HPDE6-E6E7 (cell line): ENCODE data around the gene ADAMTS4.
A peak's percentile ranks its signal among the peaks of the same experiment; 100 is the strongest.

ENCODE experiments used
- DNase-seq: peaks from one replicate; pipeline ENCODE4 v3.0.0; 2011; ENCODE audit warnings: missing footprints; ENCODE audit errors: extremely low spot score

The ADAMTS4 gene

DNA sequence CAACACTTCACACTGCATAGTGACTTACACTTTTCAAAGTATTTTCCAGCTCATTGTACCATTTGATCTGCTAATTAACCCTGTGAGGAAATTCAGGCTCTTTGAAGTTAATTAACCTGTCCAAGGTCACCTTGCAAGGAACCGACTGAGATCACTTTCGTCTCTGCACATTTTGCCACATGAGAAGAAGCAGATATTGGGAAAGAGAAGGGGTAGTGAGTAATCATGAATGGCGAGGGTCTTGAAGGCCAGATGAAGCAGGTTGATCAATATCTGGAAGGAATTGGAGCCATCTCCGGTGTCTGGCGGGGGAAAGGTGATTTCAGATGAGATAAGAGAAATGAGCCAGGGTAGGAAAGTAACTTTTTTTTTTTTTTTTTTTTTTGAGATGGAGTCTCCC, 21.1 kb upstream of the ADAMTS4 start:
- no peak for DNase-seq

DNA sequence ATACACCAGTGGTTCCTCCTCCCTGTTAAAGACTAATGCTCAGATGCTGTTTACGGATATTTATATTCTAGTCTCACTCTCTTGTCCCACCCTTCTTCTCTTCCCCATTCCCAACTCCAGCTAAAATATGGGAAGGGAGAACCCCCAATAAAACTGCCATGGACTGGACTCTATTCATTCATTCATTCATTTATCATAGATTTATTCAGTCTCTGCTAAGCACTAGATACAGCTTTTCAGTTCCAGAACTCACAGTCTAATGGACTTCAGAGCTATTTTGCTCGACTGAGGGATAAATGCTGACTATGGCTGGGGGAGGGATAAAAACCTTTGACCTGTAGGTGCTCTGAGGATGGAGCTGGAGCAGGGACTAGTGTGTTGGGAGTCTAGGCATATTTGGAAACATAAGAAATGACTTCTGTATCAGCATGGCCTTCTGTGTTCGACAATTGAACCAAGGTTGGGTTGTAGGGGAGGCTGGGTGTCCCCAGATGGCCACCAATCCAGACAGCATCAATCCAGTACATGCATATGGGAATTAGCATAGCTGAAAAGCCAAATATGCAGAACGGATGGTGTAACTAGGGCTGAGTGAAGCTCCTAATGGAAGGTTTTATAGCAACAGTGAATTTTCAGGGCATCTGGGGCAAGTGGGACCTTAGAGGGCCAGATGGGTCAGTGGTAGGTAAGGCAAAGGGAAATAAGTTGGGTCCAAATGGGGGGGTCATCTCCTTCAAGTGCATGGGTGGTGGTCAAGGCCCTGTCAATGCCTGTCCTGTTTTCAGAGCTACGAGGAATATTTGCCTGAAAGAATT, 20.4 kb upstream of the ADAMTS4 start:
- no peak for DNase-seq

DNA sequence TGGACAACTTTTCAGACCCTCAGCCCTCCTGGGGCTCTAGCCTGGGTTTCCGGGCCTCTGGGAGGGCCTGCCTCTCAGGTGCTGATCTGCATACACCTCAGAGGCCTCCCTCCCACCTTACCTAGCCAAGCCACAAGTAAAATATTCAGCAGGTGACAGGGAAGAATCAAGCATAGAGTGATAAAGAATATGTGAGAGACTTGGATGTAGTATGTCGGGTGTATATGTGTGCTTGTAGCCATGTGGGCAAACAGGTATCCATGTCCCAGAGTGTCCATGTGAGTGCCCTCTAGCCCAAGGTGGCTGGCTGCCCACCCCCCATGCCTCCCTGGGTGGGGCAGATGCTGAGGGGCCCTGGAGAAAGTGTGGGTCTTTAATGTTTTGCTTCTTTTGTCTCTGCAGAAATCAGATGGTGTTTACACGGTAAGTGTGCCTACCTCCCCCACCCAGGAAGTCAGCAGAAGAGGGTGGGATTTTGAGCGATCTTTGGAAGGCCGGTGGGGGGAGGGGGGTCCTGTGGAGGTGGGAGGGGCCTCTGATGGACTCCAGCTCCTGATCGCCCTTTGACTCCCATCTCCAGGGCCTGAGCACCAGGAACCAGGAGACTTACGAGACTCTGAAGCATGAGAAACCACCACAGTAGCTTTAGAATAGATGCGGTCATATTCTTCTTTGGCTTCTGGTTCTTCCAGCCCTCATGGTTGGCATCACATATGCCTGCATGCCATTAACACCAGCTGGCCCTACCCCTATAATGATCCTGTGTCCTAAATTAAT, 19.6 kb upstream of the ADAMTS4 start:
- no peak for DNase-seq

DNA sequence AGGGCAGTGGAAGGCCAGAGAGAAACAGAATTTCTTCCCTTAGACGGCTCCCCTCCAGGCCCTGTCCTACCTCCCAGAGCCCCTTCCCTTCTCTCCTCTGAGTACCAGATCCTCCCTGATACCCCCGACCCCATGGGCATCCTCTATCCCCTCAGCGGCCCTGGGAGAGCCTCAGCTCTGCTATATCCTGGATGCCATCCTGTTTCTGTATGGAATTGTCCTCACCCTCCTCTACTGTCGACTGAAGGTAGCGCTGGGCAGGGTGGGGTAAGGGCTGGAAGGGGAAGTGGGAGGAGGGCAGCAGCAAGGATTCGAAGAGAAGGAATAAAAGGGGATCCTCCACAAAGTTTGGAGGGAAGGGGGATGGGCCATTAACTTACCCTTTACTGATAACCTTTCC, 19.0 kb upstream of the ADAMTS4 start:
- no peak for DNase-seq

DNA sequence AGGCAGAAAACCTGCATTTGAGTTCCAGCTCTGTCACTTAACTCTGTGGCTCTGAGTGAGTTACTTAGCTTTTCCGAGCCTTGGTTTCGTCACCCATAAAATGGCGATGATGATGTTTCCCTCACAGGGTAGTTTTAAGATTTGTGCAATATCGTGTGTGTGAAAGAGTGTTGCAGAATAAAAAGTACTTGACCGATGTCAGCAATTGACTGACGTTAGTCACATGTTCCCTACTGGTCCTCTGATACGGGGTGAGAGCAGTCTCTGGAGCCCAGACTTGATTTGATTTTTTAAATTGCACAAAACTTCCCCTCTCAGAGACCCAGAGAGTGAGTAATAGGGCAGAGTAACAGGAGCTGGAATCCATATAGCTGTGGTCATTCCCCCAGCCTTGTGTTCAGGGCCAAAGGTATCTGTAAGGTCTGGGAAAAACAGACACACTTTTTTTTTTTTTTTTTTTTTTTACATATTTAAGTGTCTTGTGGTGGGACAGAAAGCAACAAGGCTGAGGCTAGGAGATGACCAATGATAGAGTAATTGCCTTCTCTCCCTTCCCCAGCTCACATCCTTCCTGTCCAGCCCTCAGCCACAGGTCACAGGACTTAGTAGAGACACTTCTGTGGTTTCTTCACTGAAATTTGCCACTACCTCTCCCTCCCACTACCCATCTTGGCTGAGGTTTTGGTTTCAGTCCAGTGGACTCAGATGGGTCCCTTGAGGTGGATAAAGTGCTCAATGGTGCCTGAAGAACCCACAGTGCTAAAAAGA, 18.3 kb upstream of the ADAMTS4 start:
- DNase-seq: no peak

DNA sequence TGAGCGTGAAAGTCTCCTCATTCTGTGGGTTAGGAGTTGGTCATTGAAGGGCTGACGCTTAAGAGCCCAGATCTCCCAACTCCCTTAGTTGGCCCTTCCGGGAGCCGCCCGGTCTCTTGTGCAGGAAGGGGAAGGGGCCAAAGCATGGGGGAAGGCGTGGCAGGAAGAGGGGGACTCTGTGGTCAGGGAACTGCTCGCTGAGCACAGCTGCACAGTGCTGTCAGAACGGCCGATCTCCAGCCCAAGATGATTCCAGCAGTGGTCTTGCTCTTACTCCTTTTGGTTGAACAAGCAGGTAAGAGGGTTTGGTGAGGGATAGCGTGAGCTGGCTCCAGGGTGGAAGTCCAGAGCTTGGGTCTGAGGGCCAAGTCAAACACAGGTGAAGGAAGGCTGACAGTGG, 16.2 kb upstream of the ADAMTS4 start, which contains the start of gene FCER1G:
Gene FCER1G, plus strand, starts transcription at position 220 of the 400 bp plus-strand sequence. Its CDS starts 27 bp downstream, at position 247.
- DNase-seq: no peak

DNA sequence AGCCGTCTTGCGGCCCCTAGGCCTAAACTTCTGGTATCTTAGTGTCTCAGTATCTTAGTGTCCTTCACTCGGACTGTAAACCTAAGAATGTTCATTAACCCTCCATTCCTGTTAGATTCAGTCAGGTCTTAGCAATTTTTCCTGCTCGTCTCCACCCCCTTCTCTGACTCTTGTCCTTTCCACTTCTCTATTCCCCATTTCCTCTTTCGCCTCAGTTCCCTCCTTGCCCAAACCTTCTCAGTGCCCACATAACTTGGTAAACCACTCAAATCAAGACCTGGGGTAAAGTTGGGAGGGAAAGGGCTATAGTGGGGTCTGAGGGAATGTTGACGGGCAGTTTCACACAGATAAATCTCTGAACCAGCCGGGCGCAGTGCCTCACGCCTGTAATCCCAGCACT, 15.5 kb upstream of the ADAMTS4 start:
- no peak for DNase-seq

DNA sequence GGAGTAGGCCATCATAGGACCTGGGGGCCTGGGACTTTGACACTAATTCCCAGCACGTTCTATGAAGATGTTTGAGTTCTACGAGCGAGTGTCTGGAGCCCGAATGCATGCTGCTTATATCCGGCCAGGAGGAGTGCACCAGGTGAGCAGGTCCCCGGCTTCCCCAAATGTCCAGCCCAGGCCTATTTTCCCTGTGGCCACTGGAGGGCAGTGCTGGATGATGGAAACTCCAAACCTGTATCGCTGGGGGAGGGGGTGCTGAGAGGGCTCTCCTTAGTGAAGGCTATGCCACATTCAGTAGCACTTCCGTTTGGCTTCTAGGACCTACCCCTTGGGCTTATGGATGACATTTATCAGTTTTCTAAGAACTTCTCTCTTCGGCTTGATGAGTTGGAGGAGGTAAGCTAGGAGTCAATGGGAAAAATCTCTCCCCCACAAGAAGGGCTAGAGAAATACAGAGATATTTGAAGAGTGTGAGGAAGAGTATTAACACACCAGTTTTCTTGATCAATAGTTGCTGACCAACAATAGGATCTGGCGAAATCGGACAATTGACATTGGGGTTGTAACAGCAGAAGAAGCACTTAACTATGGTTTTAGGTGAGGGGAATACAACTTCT, 11.0 kb upstream of the ADAMTS4 start:
- DNase-seq: peak; percentile 89

DNA sequence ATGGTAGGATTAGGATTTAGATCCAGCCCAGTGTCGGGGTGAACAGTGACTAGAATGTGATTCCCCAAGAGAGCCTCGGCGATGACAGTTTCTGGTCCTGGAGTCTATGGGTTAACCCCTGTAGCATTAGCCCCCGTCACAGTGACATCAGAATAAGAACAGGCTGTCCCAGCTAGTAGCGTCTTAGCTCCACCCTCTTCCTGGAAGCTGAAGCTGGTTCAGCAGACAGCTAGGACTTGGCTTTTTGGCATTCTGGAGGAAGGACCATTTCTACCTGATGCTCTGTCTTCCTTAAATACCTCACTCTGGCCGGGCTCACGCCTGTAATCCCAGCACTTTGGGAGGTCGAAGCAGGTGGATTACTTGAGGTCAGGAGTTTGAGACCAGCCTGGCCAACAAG, 8.3 kb upstream of the ADAMTS4 start:
- no peak for DNase-seq

DNA sequence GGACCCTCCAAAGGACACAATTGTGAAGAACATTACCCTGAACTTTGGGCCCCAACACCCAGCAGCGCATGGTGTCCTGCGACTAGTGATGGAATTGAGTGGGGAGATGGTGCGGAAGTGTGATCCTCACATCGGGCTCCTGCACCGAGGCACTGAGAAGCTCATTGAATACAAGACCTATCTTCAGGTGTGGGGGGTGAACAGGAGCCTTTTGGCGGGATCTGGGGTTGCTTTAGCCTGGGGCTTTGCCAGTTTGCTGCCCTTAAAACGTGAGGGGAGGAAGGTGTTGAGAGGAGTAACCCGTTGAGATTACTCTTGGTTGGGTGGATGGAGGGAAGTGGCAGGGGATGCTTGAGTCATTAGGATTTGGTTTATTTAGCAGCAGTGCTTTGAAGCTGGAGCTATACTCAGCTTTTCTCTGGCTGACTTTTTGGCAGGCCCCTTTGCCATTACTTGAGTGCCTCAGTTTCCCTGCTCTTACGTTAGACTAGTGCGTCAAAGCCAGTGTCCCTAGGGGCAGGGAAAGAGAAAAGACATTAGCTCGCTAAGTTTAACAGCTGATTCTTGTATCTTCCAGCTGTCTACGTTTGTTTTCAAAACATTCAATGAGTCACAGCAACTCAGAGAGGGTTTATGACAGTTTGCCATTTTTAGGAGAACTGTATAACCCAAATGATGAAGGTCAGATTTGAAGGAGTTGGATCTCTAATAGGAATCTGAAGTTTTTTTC, 7.7 kb upstream of the ADAMTS4 start:
- DNase-seq: no peak

DNA sequence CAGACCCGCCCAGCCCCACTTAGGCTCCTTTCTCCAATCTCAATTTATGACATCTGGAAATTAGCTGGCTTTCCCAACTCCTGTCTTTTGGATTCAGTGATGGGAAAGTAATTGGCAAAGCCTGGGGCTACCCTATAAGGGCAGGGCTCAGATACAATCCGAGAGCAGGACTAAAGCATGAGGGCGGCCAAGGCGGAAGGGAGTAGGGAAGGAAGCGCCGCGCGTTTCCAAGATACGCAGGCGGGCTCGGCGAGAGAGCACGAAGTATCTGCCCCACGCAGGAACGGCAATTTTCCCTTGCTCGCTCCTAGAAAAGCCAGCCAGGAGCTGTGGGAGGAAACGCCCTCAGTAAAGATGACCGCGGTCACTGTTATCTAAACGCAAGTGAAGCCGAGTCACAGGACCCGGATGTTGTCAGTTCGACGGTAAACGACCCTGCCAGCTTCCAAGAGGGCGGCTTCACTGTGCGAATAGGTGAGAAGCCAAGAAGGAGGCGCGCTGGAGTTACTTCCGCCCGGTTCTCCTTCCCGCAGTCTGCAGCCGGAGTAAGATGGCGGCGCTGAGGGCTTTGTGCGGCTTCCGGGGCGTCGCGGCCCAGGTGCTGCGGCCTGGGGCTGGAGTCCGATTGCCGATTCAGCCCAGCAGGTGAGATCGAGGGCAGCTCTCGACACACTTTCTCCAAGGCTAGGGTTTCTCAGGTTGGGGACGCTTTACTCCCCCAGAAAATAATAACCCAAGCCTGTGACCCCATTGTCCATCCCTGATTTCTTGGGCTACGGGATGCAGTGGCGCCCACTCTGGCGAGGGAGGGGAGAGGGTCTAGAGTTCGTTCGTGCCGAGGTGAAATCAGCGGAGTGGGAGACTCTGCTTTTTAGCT, 3.2 kb upstream of the ADAMTS4 start, which contains the start of gene NDUFS2:
Gene NDUFS2, plus strand, starts transcription at position 532 of the 877 bp plus-strand sequence. Its CDS starts 19 bp downstream, at position 551.
- DNase-seq: peak; percentile 88

DNA sequence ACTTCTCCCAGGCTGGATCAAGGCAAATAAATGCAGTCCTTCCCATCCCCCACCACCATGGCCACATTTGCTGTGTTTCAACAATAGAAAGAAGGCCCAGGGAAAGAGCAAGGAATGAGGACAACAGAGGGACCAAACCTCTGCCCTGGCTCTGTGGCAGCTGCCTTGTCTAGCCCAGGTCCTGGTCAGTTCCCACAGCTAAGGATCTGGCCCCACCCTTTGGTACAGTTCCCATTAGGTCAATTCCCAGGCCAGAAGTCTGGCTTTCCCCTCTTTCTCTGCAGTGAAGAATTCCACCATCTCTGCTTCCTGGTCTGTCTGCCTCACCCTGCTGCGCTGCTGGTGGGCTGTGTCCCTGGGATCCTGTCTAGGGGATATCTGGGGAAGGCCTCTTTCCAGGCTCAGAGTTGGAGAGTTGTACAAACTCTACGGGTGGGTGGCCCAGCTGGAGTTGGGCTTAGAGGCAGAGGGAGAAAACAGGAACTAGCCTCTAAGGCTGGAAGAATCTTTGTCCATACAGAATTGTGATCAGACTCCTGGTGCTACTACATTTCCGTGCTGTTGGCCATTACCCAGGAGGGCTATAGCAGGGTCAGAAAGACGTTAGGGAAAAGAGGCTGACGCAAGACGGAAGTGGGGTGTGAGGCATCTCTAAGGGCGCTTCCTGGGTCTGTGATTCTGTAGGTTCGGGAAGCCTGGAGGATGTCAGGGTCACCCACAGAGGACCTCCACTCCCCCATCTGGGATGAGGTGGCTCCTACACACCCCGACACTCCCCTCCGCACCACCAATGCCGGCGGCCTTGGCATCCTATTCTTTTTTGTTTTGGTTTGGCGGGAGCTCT, 2.4 kb upstream of the ADAMTS4 start:
- DNase-seq: no peak

DNA sequence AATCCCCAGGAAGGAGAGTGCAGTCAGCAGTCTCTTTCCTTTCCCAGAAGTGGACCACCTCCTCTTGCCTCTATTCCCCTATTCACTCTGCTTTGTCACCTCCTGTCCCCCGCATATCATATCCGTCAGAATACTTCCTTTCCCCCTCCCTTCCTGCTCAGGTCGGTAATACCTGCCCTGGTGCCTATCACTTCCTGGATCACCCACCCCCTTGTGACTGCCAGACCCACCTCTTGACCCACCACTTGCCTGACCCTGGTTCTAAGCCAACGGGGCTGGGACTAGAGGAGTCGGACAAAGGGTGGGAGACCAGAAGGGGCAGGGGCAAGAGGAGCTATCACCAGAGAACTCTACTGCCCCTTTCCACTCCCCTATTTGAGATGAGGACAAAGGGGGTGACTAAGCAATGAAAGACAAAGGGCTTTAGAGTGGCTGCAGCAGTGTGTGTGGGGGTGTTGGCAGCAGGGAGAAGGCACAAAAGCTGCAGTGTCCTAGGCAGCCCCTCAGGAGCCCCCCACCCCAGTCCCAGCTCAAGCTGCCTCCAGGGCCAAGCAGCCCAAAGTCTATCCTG, 1.7 kb upstream of the ADAMTS4 start:
- no peak for DNase-seq

DNA sequence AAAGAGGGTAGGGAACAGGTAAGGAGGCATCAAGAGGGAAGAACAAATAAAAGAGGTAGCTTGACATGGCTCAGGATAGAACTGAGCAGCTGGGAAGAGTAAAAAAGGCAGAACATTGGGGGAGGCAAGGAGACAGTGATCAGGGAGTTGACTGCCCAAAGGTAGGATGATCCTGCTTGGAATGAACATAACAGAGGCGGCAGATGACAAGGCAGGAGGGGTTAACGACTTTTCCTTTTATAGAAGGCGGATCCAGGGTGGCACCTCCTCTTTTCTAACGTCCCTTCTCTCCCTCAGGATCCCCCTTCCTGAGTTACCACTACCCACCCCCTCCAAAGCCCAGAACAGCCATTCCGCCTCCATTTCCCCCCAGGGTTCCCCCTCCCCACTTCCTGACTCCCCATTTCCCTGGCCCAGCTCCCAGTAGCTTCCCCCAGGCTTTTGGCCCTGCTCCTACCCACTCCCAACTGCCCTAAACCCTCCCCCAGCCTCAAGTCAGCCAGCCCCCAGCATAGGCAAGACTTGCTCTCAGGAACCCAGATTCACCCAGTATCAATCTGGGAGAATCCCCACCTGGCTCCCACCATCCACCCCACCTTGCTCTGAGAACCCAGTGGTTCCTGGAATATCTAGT, 769 bp upstream of the ADAMTS4 start:
- DNase-seq: no peak

DNA sequence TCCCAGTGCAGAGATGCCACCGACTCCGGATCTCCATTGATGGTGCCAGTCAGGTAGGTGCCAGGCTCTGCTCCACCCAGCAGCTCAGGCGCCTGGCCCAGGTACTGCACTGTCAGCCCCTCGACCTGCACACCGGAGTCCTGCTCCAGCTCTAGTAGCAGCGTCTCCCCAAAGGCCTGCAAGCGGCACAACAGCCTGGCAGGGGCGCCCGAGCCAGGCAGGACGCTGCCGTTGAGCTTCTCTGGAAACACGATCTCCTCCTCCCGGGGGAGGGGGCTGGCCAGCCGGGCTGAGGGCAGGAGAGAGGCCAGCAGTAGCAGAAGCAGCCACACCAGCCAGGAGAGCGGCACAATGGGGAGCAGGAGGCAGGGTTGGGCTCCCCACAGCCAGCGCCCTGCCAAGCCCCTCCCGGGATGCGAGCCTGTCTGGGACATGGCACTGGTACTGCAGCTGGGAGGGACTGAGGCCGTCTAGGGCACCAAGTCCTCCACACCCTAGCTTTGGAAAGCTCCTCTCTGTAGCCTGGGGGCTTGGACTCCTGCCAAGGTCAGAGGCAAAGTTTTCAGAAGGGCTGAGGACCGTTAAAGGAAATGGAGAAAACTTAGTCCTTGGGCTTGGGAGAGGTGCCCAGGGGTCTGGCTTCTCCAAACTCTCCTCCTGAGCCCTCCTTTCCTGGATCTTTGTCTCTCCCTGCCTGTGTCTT, 509 bp downstream of the ADAMTS4 start:
- no peak for DNase-seq

DNA sequence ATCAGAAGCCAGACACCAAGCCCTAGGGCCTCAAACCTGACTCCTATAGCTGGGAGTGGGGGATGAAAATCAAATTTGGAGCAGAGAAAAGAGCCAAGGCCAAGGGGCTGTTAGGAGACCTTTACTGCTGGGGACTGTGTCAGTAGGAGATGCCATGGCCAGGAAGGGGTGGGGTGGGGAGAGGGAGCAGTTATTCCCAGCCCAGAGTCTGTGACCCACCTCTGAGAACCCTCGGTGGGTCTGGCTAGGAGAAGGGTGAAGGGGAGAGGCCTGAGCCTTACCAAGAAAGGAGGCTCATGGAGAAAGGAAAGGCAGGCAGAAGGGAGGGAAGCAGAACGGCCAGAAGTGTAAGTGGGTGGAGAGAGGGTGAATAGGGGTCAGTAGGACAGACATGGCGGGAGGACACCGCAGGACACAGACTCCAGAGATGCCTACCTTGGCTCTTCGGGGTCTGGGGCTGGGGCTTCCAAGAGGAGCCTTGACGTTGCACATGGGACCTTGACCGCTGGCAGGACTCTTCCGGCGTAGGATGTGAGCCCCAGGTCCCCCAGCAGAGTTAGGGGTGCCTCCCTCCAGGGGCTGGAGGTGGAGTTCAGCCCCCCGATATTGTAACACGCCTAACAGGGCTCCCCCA, 1.2 kb downstream of the ADAMTS4 start:
- no peak for DNase-seq
